ENCODE measurements around the gene GNB2. TPM values are rescaled to one million over a fixed set of nuclear protein-coding genes. Genes with fewer than 3 reads are reported as not detected.
"Not testable (repeated sequence)": the region's sequence is repeated elsewhere in the genome, so short reads cannot be mapped to it uniquely, and the experiment has no call there.

The GNB2 gene
- total RNA-seq, 1 donor from 2014 or later, result 245 TPM

DNA sequence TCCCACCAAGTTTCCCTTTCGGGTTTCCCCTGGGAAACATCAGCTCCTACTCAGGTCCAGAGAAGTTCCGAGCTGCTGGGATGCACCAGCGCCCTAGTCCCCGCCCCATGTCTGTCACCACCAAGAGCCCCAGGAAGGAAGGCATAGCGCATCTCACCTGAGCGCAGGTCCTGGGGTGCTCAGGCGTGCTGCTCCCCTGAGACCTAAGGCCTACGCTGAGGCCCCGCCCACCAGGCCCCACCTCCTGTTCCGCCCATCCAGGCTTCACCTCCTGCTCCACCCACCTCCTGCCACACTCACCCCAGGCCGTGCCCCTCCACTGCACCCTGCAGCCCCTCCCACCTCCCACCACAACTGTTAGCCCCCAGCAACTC, 31.0 kb upstream of the GNB2 start:
- TF ChIP-seq, protein P1, sequence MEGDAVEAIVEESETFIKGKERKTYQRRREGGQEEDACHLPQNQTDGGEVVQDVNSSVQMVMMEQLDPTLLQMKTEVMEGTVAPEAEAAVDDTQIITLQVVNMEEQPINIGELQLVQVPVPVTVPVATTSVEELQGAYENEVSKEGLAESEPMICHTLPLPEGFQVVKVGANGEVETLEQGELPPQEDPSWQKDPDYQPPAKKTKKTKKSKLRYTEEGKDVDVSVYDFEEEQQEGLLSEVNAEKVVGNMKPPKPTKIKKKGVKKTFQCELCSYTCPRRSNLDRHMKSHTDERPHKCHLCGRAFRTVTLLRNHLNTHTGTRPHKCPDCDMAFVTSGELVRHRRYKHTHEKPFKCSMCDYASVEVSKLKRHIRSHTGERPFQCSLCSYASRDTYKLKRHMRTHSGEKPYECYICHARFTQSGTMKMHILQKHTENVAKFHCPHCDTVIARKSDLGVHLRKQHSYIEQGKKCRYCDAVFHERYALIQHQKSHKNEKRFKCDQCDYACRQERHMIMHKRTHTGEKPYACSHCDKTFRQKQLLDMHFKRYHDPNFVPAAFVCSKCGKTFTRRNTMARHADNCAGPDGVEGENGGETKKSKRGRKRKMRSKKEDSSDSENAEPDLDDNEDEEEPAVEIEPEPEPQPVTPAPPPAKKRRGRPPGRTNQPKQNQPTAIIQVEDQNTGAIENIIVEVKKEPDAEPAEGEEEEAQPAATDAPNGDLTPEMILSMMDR (conservative IDR thresholded peaks at IDR 0.05; ENCODE audit: low read depth, low read length), result no peak
- no peak overlapping the region for H3K4me3 ChIP-seq (ENCODE audit: low read depth, low read length)
- no peak for DNase-seq (ENCODE audit: low read depth)

DNA sequence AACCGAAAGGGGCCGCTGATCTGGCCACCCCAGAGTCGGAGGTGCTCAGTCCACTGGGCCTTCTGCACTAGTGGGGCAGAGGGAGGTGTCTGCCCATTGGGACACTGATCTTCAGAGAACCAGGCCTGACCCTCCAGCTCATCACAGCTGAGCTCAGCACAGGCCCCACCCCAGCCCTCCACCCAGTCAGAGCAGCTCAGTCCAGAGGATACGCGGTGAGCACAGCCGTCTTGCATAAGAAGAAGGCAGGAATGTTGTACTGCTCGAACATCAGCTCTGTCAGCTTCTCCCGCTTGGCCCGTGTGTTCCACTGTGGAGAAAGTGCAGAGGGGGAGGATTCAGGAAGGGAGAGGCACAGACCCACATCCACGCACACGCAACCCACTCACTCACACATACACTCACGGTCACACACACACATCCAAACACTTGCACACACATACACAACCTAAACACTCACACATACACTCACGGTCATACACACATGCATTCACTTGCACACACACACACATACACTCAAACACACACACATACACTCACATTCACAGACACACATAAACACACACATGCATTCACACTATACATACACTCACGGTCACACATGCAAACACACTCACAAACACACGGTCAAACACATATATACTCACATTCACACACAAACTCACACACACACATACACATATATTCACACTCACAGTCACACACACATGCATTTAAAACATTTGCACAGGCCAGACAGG, 23.5 kb upstream of the GNB2 start:
- DNase-seq (ENCODE audit: low read depth), result no peak
- TF ChIP-seq, protein P1 (conservative IDR thresholded peaks at IDR 0.05; ENCODE audit: low read depth, low read length), result no peak
- no peak overlapping the region for H3K4me3 ChIP-seq (ENCODE audit: low read depth, low read length)

DNA sequence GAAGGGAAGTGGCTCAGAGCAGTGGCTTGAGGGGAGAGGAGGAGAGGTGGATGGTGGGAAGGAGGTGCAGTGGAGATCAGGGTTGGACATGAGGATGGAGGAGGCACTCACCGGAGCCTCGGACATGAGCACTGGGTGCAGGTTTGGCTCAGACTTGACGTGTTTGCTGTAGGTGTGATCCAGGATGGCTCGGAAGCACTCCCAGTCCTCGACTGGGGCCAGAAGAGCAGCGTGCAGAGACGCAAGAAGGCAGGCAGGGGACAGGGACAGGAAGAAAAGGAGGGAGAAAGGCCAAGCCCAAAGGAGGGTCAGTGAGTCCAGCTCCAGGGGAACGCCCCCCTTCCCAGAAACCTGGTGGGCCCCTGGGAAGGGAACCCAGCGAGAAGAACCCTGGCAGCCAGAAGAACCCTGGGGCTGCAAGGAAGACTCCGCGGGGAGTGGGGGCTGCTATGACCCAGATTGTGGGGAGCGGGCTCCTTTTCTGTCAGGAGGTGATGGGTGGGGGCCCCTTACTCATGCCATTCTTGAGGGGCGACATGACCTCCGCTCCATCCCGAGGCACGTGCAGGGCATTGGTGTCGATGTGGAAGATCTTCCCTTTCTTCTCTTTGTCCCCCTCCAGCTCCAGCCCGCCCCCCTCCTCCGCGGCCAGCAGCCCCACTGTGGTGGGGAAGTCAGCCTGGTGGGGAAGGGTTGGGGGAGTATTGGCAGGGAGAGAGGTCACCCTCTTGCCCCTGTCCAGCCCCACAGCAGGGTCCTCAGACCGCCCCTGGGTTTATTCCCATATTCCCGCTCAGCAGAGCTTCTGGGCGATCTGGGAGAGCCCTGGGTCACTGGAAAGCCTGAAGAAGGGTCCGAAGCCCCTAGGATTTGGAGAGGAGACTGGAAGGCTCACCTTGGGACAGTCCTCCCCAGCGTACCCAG, 18.4 kb upstream of the GNB2 start:
- DNase-seq (ENCODE audit: low read depth), result no peak
- TF ChIP-seq, protein P1 (conservative IDR thresholded peaks at IDR 0.05; ENCODE audit: low read depth, low read length), result no peak
- H3K4me3 ChIP-seq (ENCODE audit: low read depth, low read length), result no peak overlapping the region

DNA sequence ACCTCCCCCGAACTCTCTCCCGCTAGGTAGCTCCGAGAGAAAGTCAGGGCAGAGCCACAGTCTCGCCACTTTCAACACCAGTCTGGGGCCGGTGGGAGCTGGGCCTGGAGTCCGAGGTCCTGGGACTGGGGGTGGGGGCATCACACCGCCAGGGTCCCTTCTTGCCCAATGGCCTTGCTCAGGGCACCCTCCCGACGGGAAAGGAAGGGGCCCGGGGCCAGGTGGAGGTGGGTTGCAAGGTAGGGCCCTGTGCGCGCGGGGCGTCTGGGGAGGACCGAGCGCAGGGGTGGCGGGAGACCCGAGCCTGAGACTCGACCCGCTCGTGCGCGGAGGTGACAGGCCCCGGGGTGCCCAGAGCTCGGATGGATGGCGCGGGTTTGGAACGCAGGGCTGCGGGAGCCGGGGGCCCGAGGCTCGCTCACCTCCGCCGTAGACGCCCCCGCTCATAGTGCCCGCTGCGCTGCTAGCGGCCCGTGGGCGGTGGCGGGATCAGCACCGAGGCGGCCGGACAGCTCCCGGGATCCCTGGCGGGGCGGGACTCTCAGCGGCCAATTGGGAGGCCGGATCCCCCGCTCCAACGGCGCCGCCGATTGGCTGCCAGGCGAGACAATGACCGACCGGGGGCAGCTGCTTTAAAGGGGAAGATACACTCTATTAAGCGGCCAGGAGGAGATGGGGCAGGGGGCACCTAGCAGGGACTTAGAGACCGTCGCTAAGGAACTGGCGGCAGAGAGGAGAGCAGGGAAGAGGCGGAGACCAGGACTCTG, 17.4 kb upstream of the GNB2 start, which contains the start of gene ACTL6B:
Gene ACTL6B, minus strand, starts transcription at position 541 of the 767 bp plus-strand sequence. Its CDS starts 94 bp downstream, at position 447.
- H3K4me3 ChIP-seq (ENCODE audit: low read depth, low read length), result no peak within 1 kb of the TSS
- no peak for DNase-seq (ENCODE audit: low read depth)
- TF ChIP-seq, protein P1 (conservative IDR thresholded peaks at IDR 0.05; ENCODE audit: low read depth, low read length), result no peak

DNA sequence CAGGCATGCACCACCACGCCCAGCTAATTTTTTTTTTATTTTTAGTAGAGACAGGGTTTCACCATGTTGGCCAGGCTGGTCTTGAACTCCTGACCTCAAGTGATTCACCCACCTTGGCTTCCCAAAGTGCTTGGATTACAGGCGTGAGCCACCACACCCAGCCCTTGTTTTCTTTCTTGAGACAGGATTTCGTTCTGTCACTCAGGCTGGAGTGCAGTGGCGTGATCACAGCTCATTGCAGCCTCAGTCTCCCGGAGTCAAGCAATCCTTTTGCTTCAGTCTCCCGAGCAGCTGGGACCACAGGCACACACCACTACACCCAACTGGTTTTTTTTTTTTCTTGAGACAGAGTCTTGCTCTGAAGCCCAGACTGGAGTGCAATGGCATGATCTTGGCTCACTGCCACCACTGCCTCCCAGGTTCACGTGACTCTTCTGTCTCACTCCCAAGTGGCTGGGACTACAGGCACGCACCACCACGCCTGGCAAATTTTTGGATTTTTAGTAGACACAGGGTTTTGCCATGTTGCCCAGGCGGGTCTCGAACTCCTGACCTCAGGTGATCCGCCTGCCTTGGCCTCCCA, 11.3 kb upstream of the GNB2 start:
- not testable (repeated sequence) for H3K4me3 ChIP-seq (ENCODE audit: low read depth, low read length); DNase-seq (ENCODE audit: low read depth)

DNA sequence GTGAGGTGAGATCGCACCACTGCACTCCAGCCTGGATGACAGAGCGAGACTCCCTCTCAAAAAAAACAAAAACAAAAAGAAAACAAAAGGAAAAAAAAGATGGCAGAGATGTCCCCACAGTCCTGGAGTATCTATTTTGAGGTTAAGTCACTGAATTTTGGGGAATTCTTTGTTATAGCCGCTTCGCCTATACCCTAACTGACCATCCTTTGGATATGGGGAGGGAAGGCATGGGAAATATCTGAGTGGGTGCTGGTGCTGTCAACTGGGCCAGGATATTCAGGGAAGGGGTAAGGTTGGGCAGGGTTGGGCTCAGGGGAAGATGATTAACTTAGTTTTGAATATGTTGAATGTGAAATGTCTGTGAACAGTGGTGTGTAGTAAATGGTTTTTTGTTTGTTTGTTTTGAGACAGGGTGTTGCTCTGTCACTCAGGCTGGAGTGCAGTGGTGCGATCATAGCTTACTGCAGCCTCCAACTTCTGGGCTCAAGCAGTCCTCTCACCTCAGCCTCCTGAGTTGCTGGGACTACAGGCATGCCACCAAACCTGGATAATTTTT, 8.3 kb upstream of the GNB2 start:
- no peak for DNase-seq (ENCODE audit: low read depth)
- no peak overlapping the region for H3K4me3 ChIP-seq (ENCODE audit: low read depth, low read length)
- TF ChIP-seq, protein P1 (conservative IDR thresholded peaks at IDR 0.05; ENCODE audit: low read depth, low read length), result no peak

All from epithelial cell of proximal tubule (primary cell).